Activated CD8-positive, alpha-beta memory T cell treated with anti-CD3 and anti-CD28 coated beads, Interleukin-2, amount 10 ng/mL, durations not matched to agents 7 days and 5 days (primary cell): Measurements from ENCODE around the gene NKX1-1. TPM values are rescaled to one million over a fixed set of nuclear protein-coding genes. Genes with fewer than 3 reads are reported as not detected.

Source experiments
- ATAC-seq: fragments of 150-1000 bp; cut with Tn5 transposase; one replicate; pipeline ENCODE4 v1.10.0; 2021; ENCODE audit warnings: moderate library complexity
- CTCF ChIA-PET: fragments of 350-600 bp; sonication (Branson Sonifier 250); formaldehyde crosslinking; loops from one replicate; lab custom pipeline; 2021; ENCODE audit warnings: antibody characterized with exemption; lab: Charles Lee
- DNase-seq: peaks from one replicate; pipeline ENCODE4 v3.0.0-alpha.2; 2020
- H3K27ac Mint-ChIP-seq: one replicate; pipeline ENCODE4 v1.8.0; 2021; ENCODE audit warnings: mild to moderate bottlenecking, mixed read lengths
- H3K27me3 Mint-ChIP-seq: one replicate; pipeline ENCODE4 v1.8.0; 2021; ENCODE audit warnings: mixed read lengths
- H3K36me3 Mint-ChIP-seq: one replicate; pipeline ENCODE4 v1.8.0; 2021; ENCODE audit warnings: mild to moderate bottlenecking, mixed read lengths
- H3K4me1 Mint-ChIP-seq: one replicate; pipeline ENCODE4 v1.8.0; 2021; ENCODE audit warnings: mixed read lengths
- H3K4me3 Mint-ChIP-seq: one replicate; pipeline ENCODE4 v1.8.0; 2021; ENCODE audit warnings: mild to moderate bottlenecking, moderate library complexity, mixed read lengths
- H3K9me3 Mint-ChIP-seq: one replicate; pipeline ENCODE4 v1.8.0; 2022; ENCODE audit warnings: low read depth, mixed read lengths
- total RNA-seq, 2 experiments: library from RNA; stranded (reverse); gene quantifications; one replicate each; pipeline ENCODE4 v1.2.3, GENCODE V29; 2021

Gene NKX1-1
- total RNA-seq, 2 experiments from 2014 or later, result not detected

- H3K4me1 Mint-ChIP-seq, result peaks cover 13% of the 10 kb centered on the region
- H3K27ac Mint-ChIP-seq, result no peak overlapping the region
- ATAC-seq, result no peak
- no peaks in the 10 kb centered on the region for H3K36me3 Mint-ChIP-seq
- CTCF ChIA-PET, result interaction anchor here (0.7 to 3.6 kb wide), 5 partner anchors 26 to 275 kb away, joined by 3 to 18 read pairs (median 5); no protein-coding TSS in a partner anchor
- H3K4me3 Mint-ChIP-seq, result no peak overlapping the region
- no peak for DNase-seq
- H3K9me3 Mint-ChIP-seq, result no peaks in the 10 kb centered on the region
- no peaks in the 10 kb centered on the region for H3K27me3 Mint-ChIP-seq
Observed at GRCh38 chr4:1354136-1354982, 51.9 kb downstream of the NKX1-1 start.

GRCh38 chr4:1353186-1354055 lies 52.8 kb downstream of the NKX1-1 start:
- DNase-seq (no peak), ATAC-seq (no peak)
- no peaks in the 10 kb centered on the region for H3K27me3 Mint-ChIP-seq
- no peaks in the 10 kb centered on the region for H3K36me3 Mint-ChIP-seq
- CTCF ChIA-PET, result interaction anchor here (1.1 to 3.6 kb wide), 4 partner anchors 11 to 222 kb away, joined by 3 to 13 read pairs (median 5); no protein-coding TSS in a partner anchor
- H3K27ac Mint-ChIP-seq, result no peak overlapping the region
- H3K4me1 Mint-ChIP-seq, result peaks cover 21% of the 10 kb centered on the region
- H3K4me3 Mint-ChIP-seq, result no peak overlapping the region
- H3K9me3 Mint-ChIP-seq, result no peaks in the 10 kb centered on the region

Other genes with a start within 250 kb of the NKX1-1 start
- gene SPON2, start 233.9 kb downstream of the NKX1-1 start, total RNA-seq, result 10 to 100 TPM; 11.7 to 28.0 TPM
- 100 to 1,000 TPM; 193 to 250 TPM for gene CTBP1, start 157.3 kb downstream of the NKX1-1 start, total RNA-seq
- 10 to 100 TPM; 63.9 to 70.0 TPM for gene MAEA, start 116.6 kb downstream of the NKX1-1 start, total RNA-seq
- gene UVSSA, start 59.2 kb downstream of the NKX1-1 start, total RNA-seq, result 10 to 100 TPM; 18.2 to 25.2 TPM